ENCODE results near the gene BICC1. TPM values are rescaled to one million over a fixed set of nuclear protein-coding genes. Genes with fewer than 3 reads are reported as not detected.

Gene BICC1
- total and polyA plus RNA-seq, 8 donors, result 0.29 to 25.0 (median 4.5) TPM

DNA sequence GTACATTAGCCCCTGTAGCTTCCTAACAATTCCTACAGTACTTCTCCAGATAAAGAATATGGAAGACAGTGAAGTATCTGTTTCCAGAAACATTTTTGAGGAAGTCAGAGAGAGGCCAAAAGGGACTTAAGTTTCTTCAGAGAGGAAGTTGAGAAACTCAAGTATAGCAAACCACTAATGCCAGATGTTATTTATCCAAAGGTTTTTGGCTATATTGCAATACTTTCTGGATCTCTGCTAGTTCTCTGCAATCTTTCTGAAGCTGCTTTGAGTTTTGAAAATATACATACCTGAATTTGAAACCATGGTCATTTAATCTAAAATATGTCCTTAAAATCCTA is 64.7 kb downstream of the BICC1 start:
- no peak for TF ChIP-seq EP300 (IDR thresholded peaks at IDR 0.05)
- no peak for TF ChIP-seq POLR2A (IDR thresholded peaks at IDR 0.05)
- TF ChIP-seq POLR2AphosphoS5 (IDR thresholded peaks at IDR 0.05), result no peak
- TF ChIP-seq, protein P1, sequence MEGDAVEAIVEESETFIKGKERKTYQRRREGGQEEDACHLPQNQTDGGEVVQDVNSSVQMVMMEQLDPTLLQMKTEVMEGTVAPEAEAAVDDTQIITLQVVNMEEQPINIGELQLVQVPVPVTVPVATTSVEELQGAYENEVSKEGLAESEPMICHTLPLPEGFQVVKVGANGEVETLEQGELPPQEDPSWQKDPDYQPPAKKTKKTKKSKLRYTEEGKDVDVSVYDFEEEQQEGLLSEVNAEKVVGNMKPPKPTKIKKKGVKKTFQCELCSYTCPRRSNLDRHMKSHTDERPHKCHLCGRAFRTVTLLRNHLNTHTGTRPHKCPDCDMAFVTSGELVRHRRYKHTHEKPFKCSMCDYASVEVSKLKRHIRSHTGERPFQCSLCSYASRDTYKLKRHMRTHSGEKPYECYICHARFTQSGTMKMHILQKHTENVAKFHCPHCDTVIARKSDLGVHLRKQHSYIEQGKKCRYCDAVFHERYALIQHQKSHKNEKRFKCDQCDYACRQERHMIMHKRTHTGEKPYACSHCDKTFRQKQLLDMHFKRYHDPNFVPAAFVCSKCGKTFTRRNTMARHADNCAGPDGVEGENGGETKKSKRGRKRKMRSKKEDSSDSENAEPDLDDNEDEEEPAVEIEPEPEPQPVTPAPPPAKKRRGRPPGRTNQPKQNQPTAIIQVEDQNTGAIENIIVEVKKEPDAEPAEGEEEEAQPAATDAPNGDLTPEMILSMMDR (IDR thresholded peaks at IDR 0.05), result no peak
- H3K27me3 ChIP-seq, result no peaks in the 10 kb centered on the region
- intact Hi-C loops (cut with DNase I; ENCODE audit: low total_unique reads), result no loop called here
- H3K36me3 ChIP-seq, result no peaks in the 10 kb centered on the region
- H3K9me3 ChIP-seq, result peaks cover 0 to 1% (median 0%) of the 10 kb centered on the region in 4 donors
- H3K4me1 ChIP-seq, result peaks cover 0 to 14% (median 4%) of the 10 kb centered on the region in 4 donors
- peak in 1 of 2 donors; percentile 71 for DNase-seq
- H3K4me3 ChIP-seq, result no peak overlapping the region
- peak overlapping the region in 3 of 5 donors; percentile 32 to 61 (median 54) for H3K27ac ChIP-seq

DNA sequence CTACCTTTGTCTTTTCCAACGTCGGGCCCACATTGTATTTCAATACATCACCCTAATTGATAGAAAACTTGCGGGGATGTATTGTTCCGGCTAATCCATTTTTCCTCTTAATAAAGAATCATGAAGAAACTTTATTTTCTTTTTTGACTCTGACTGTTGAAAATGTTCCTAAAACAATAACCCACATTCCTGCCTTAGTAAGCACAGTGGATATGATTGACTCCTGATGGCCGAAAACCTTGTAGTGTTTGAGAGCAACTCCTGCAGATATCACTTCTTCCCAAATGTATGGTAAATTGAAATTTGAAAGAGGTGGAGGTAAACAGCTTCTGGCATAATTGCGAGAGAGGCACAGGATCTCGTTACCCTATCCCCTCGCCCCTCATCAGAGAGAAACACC is 65.7 kb downstream of the BICC1 start:
- Histone ChIP-seq H3K27ac (peak overlapping the region in 1 of 5 donors; percentile 54), H3K27me3 (no peaks in the 10 kb centered on the region), H3K9me3 (peaks cover 0 to 6% (median 0%) of the 10 kb centered on the region in 4 donors), H3K4me3 (no peak overlapping the region), H3K4me1 (peaks cover 0 to 14% (median 4%) of the 10 kb centered on the region in 4 donors), H3K36me3 (no peaks in the 10 kb centered on the region)
- DNase-seq, result no peak
- intact Hi-C loops (cut with DNase I; ENCODE audit: low total_unique reads), result no loop called here
- TF ChIP-seq, protein P1 (IDR thresholded peaks at IDR 0.05), result no peak
- TF ChIP-seq EP300 (IDR thresholded peaks at IDR 0.05) (no peak), POLR2AphosphoS5 (IDR thresholded peaks at IDR 0.05) (no peak), POLR2A (IDR thresholded peaks at IDR 0.05) (no peak)
- WGBS, 5 donors, result 77 to 96% (median 89%) methylated on average over 8 of the region's 8 CpGs

DNA sequence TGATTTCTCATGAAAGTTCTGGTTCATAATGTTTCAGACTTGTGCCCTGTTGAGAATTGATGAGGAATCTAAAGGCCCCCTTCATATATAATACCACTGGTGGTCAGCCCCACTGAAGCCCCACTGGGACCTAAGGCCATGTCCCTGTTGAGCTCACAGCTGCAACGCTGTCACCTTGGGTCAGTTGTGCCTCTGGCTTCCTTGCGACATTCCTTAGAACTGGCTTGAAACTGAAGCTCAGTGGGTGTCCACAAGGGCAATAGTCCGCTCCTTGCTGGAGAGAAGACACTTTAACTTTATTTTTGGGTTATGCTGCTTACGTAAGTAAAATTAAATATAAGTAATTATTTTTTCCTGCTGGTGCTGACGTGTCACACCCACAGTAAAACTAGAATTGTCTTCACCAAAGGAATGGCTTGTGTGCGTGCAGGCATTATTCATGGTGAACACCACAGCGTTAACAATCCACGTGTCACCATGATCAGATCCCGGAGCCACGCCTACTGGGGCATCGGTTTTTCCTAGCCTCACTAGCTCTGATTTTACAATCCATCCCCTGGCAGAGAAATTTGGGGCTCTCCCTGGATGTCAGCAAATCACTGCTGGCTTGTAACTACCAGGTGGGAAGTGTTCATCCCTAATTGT is 66.5 kb downstream of the BICC1 start:
- H3K27ac ChIP-seq, result no peak overlapping the region
- H3K9me3 ChIP-seq, result peaks cover 0 to 6% (median 0%) of the 10 kb centered on the region in 4 donors
- 86 to 94% (median 90%) methylated on average over 11 of the region's 11 CpGs for WGBS, 5 donors
- no peak overlapping the region for H3K4me3 ChIP-seq
- intact Hi-C loops (cut with DNase I; ENCODE audit: low total_unique reads), result no loop called here
- H3K4me1 ChIP-seq, result peaks cover 0 to 14% (median 4%) of the 10 kb centered on the region in 4 donors
- no peaks in the 10 kb centered on the region for H3K36me3 ChIP-seq
- TF ChIP-seq, protein P1 (IDR thresholded peaks at IDR 0.05), result no peak
- TF ChIP-seq POLR2A (IDR thresholded peaks at IDR 0.05) (no peak), POLR2AphosphoS5 (IDR thresholded peaks at IDR 0.05) (no peak), EP300 (IDR thresholded peaks at IDR 0.05) (no peak)
- DNase-seq, result no peak
- no peaks in the 10 kb centered on the region for H3K27me3 ChIP-seq

GRCh38 chr10:58582045-58582444 is 69.4 kb downstream of the BICC1 start:
- DNase-seq, result no peak
- Histone ChIP-seq H3K27me3 (no peaks in the 10 kb centered on the region), H3K9me3 (peaks cover 0 to 6% (median 0%) of the 10 kb centered on the region in 4 donors), H3K4me3 (no peak overlapping the region), H3K27ac (no peak overlapping the region), H3K36me3 (no peaks in the 10 kb centered on the region), H3K4me1 (peaks cover 0 to 9% (median 1%) of the 10 kb centered on the region in 4 donors)
- intact Hi-C loops (cut with DNase I; ENCODE audit: low total_unique reads), result no loop called here
- TF ChIP-seq POLR2A (IDR thresholded peaks at IDR 0.05), result no peak
- TF ChIP-seq POLR2AphosphoS5 (IDR thresholded peaks at IDR 0.05), result no peak
- no peak for TF ChIP-seq EP300 (IDR thresholded peaks at IDR 0.05)
- TF ChIP-seq, protein P1 (IDR thresholded peaks at IDR 0.05), result no peak
